SU-DHL-6 (cell line): ENCODE measurements around the gene TCTN2.

ENCODE experiments used
- CTCF ChIP-seq: fragments of 200-600 bp; sonication (generic); IDR thresholded peaks from one replicate; pipeline ENCODE4 v1.5.1; 2017; ENCODE audit warnings: antibody characterized with exemption, mild to moderate bottlenecking, low read length, moderate library complexity; ENCODE audit not compliant: insufficient read depth, poor library complexity, severe bottlenecking
- EZH2phosphoT487 ChIP-seq: fragments of 200-600 bp; sonication (generic), shearing (Covaris generic); conservative IDR thresholded peaks from 2 replicates; pipeline ENCODE4 v1.6.1; 2018; ENCODE audit warnings: mild to moderate bottlenecking, antibody characterized with exemption, low read length, moderate library complexity, mixed read lengths

GRCh38 chr12:123621619-123622530 lies 49.0 kb upstream of the TCTN2 start:
- TF ChIP-seq CTCF (no peak), EZH2phosphoT487 (no peak)
